ENCODE data around the gene SLC40A1.

SLC40A1 gene

GRCh38 chr2:189538402-189538801 is 42.2 kb downstream of the SLC40A1 start:
- DNase-seq (ENCODE audit: low spot score): no peak

GRCh38 chr2:189536830-189537229 is 43.8 kb downstream of the SLC40A1 start:
- DNase-seq (ENCODE audit: low spot score): no peak

- no peak for DNase-seq (ENCODE audit: low spot score)
Measured at GRCh38 chr2:189534854-189535832, 45.4 kb downstream of the SLC40A1 start.

- no peak for DNase-seq (ENCODE audit: low spot score)
Measured at GRCh38 chr2:189533288-189534035, 47.1 kb downstream of the SLC40A1 start.

GRCh38 chr2:189530965-189531637 is 49.5 kb downstream of the SLC40A1 start:
- DNase-seq (ENCODE audit: low spot score): no peak

GRCh38 chr2:189528617-189529016 is 52.0 kb downstream of the SLC40A1 start:
- no peak for DNase-seq (ENCODE audit: low spot score)

- no peak for DNase-seq (ENCODE audit: low spot score)
Measured at GRCh38 chr2:189527812-189528592, 52.6 kb downstream of the SLC40A1 start.

- DNase-seq (ENCODE audit: low spot score): no peak
Measured at GRCh38 chr2:189527041-189527750, 53.4 kb downstream of the SLC40A1 start.

- DNase-seq (ENCODE audit: low spot score): no peak
Measured at GRCh38 chr2:189526241-189526640, 54.3 kb downstream of the SLC40A1 start.

GRCh38 chr2:189524746-189525145 is 55.8 kb downstream of the SLC40A1 start:
- DNase-seq (ENCODE audit: low spot score): no peak

GRCh38 chr2:189522435-189523151 is 58.0 kb downstream of the SLC40A1 start:
- no peak for DNase-seq (ENCODE audit: low spot score)

- no peak for DNase-seq (ENCODE audit: low spot score)
Measured at GRCh38 chr2:189521699-189522434, 58.7 kb downstream of the SLC40A1 start.

GRCh38 chr2:189519631-189520387 is 60.8 kb downstream of the SLC40A1 start:
- DNase-seq (ENCODE audit: low spot score): no peak

GRCh38 chr2:189517847-189518535 is 62.6 kb downstream of the SLC40A1 start:
- no peak for DNase-seq (ENCODE audit: low spot score)

GRCh38 chr2:189516546-189516945 is 64.0 kb downstream of the SLC40A1 start:
- DNase-seq (ENCODE audit: low spot score): no peak

- no peak for DNase-seq (ENCODE audit: low spot score)
Measured at GRCh38 chr2:189515264-189515663, 65.3 kb downstream of the SLC40A1 start.

GRCh38 chr2:189514104-189514503 is 66.5 kb downstream of the SLC40A1 start:
- DNase-seq (ENCODE audit: low spot score): no peak

- no peak for DNase-seq (ENCODE audit: low spot score)
Measured at GRCh38 chr2:189512879-189513278, 67.7 kb downstream of the SLC40A1 start.
